ENCODE measurements around the gene QARS1. TPM values are rescaled to one million over a fixed set of nuclear protein-coding genes. Genes with fewer than 3 reads are reported as not detected.
A peak's percentile ranks its signal among the peaks of the same experiment; 100 is the strongest.

QARS1 gene
- total and polyA plus RNA-seq, 2 of the 13 experiments (the other 11 are each of a cell fraction or from before 2014, with no cell fraction given): 307 to 327 TPM

GRCh38 chr3:49093853-49094767 lies 10.4 kb downstream of the QARS1 start, which contains the start of gene QRICH1 (continued):
- no peak; the same call in 1 of the 2 replicates for TF ChIP-seq ZBTB4 (CRISPR knock-in tag; IDR thresholded peaks at IDR 0.05; ENCODE audit: borderline replicate concordance)
- no peak for TF ChIP-seq ONECUT2 (CRISPR knock-in tag; IDR thresholded peaks at IDR 0.05)
- no peak for TF ChIP-seq TBP (CRISPR knock-in tag; IDR thresholded peaks at IDR 0.05)
- TF ChIP-seq ZNF773 (CRISPR knock-in tag; IDR thresholded peaks at IDR 0.05; ENCODE audit: borderline replicate concordance): no peak
- TF ChIP-seq CHCHD3 (CRISPR knock-in tag; IDR thresholded peaks at IDR 0.05): no peak
- peak; percentile 47 for TF ChIP-seq SNAI1 (CRISPR knock-in tag; IDR thresholded peaks at IDR 0.05; ENCODE audit: borderline replicate concordance)
- TF ChIP-seq CBX1 (IDR thresholded peaks at IDR 0.05; ENCODE audit: low read depth): no peak
- TF ChIP-seq CREM (IDR thresholded peaks at IDR 0.05): peak; percentile 76
- no peak for TF ChIP-seq CREM (CRISPR knock-in tag; IDR thresholded peaks at IDR 0.05)
- TF ChIP-seq TFAP4 (IDR thresholded peaks at IDR 0.05; ENCODE audit: borderline replicate concordance, low read depth): peak; percentile 34; the same call in 1 of the 2 replicates
- no peak; the same call in 1 of the 2 replicates for TF ChIP-seq ZNF777 (CRISPR knock-in tag; IDR thresholded peaks at IDR 0.05)
- peak; percentile 80 for TF ChIP-seq PAXIP1 (CRISPR knock-in tag; conservative IDR thresholded peaks at IDR 0.05)
- peak; percentile 40; the same call in 1 of the 2 replicates for TF ChIP-seq PPARG (CRISPR knock-in tag; conservative IDR thresholded peaks at IDR 0.05)
- TF ChIP-seq THYN1 (CRISPR knock-in tag; IDR thresholded peaks at IDR 0.05; ENCODE audit: borderline replicate concordance, low read depth): no peak
- no peak for TF ChIP-seq SETDB1 (CRISPR knock-in tag; IDR thresholded peaks at IDR 0.05; ENCODE audit: borderline replicate concordance)
- TF ChIP-seq ZNF557 (CRISPR knock-in tag; IDR thresholded peaks at IDR 0.05): no peak
- TF ChIP-seq CENPT (CRISPR knock-in tag; IDR thresholded peaks at IDR 0.05; ENCODE audit: low read depth): no peak
- no peak for TF ChIP-seq CENPX (CRISPR knock-in tag; IDR thresholded peaks at IDR 0.05)
- TF ChIP-seq FOSL2 (CRISPR knock-in tag; IDR thresholded peaks at IDR 0.05): no peak; the same call in 1 of the 2 replicates
- peak; percentile 59; the same call in 1 of the 2 replicates for TF ChIP-seq SP2 (CRISPR knock-in tag; IDR thresholded peaks at IDR 0.05)
- peak; percentile 99 for TF ChIP-seq CHD2 (IDR thresholded peaks at IDR 0.05; ENCODE audit: low read depth, low read length)
